ENCODE results near the gene KREMEN2. TPM values are rescaled to one million over a fixed set of nuclear protein-coding genes. Genes with fewer than 3 reads are reported as not detected.

The KREMEN2 gene
- total RNA-seq, 1 donor from 2014 or later, result 0.31 TPM

DNA sequence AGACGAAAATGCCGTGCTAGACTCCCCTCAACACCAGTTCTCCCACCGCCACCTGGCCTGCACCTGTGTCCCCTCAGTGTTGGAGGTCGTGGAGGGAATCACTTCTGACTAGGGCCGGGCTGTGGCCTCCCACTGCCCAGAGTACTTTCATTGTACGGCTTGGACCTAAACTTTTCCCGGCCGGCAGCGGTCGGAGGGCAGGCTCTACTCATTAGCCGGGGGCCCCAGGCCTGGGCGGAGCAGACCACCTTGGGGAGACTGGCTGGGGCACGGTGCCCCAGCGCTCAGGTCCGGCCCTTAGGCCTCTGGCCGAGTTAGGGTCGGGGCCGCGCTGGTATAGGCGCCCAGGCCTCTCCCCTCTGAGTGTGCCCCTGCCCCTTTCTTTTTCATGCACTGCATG is 53.3 kb downstream of the KREMEN2 start:
- Mint-ChIP-seq H3K27ac (peak overlapping the region; percentile 98), H3K4me3 (ENCODE audit: low read depth) (peak overlapping the region; percentile 93), H3K4me1 (ENCODE audit: low read depth) (peaks cover 55% of the 10 kb centered on the region), H3K36me3 (ENCODE audit: insufficient read depth) (peaks cover 13% of the 10 kb centered on the region), H3K27me3 (no peaks in the 10 kb centered on the region), H3K9me3 (ENCODE audit: low read depth) (no peaks in the 10 kb centered on the region)
- TF ChIP-seq, protein P1, sequence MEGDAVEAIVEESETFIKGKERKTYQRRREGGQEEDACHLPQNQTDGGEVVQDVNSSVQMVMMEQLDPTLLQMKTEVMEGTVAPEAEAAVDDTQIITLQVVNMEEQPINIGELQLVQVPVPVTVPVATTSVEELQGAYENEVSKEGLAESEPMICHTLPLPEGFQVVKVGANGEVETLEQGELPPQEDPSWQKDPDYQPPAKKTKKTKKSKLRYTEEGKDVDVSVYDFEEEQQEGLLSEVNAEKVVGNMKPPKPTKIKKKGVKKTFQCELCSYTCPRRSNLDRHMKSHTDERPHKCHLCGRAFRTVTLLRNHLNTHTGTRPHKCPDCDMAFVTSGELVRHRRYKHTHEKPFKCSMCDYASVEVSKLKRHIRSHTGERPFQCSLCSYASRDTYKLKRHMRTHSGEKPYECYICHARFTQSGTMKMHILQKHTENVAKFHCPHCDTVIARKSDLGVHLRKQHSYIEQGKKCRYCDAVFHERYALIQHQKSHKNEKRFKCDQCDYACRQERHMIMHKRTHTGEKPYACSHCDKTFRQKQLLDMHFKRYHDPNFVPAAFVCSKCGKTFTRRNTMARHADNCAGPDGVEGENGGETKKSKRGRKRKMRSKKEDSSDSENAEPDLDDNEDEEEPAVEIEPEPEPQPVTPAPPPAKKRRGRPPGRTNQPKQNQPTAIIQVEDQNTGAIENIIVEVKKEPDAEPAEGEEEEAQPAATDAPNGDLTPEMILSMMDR (IDR thresholded peaks at IDR 0.05; ENCODE audit: unreplicated experiment), result no peak
- DNase-seq (ENCODE audit: low spot score, unreplicated experiment), result no peak

Other genes starting within 250 kb of the KREMEN2 start
- gene PRSS27, start 244.1 kb upstream of the KREMEN2 start, total RNA-seq, result 6.3 and 6.6 TPM in 2 replicates
- gene SRRM2, start 211.6 kb upstream of the KREMEN2 start, total RNA-seq, result 817 and 838 TPM in 2 replicates
- gene ELOB, start 187.0 kb upstream of the KREMEN2 start, total RNA-seq, result 201 and 207 TPM in 2 replicates
- 0.27 and 0.31 TPM in 2 replicates for gene PRSS33, start 176.7 kb upstream of the KREMEN2 start, total RNA-seq
- not detected in 2 replicates for gene PRSS41, start 165.8 kb upstream of the KREMEN2 start, total RNA-seq
- gene PRSS21, start 147.0 kb upstream of the KREMEN2 start, total RNA-seq, result not detected in 2 replicates
- gene ZG16B, start 134.0 kb upstream of the KREMEN2 start, total RNA-seq, result not detected in 2 replicates
- gene PRSS22, start 106.1 kb upstream of the KREMEN2 start, total RNA-seq, result 23.3 and 25.9 TPM in 2 replicates
- 26.3 and 26.9 TPM in 2 replicates for gene FLYWCH2, start 81.1 kb upstream of the KREMEN2 start, total RNA-seq
- gene FLYWCH1, start 52.3 kb upstream of the KREMEN2 start, total RNA-seq, result 19.5 and 20.7 TPM in 2 replicates
- 13.0 and 13.1 TPM in 2 replicates for gene PAQR4, start 5.1 kb downstream of the KREMEN2 start, total RNA-seq
- gene PKMYT1, start 16.2 kb downstream of the KREMEN2 start, total RNA-seq, result 33.7 and 36.5 TPM in 2 replicates
- gene CLDN9, start 48.6 kb downstream of the KREMEN2 start, total RNA-seq, result 2.2 and 2.9 TPM in 2 replicates
- gene CLDN6, start 53.9 kb downstream of the KREMEN2 start, total RNA-seq, result 563 and 578 TPM in 2 replicates
- 44.3 and 57.4 TPM in 2 replicates for gene TNFRSF12A, start 56.1 kb downstream of the KREMEN2 start, total RNA-seq
- gene HCFC1R1, start 59.7 kb downstream of the KREMEN2 start, total RNA-seq, result 22.4 and 25.3 TPM in 2 replicates
- 44.1 and 47.4 TPM in 2 replicates for gene THOC6, start 59.8 kb downstream of the KREMEN2 start, total RNA-seq
- gene BICDL2, start 72.7 kb downstream of the KREMEN2 start, total RNA-seq, result 10.4 and 11.7 TPM in 2 replicates
- 0.13 and 0.19 TPM in 2 replicates for gene MMP25, start 82.3 kb downstream of the KREMEN2 start, total RNA-seq
- gene IL32, start 101.4 kb downstream of the KREMEN2 start, total RNA-seq, result 2.9 and 4.6 TPM in 2 replicates
- gene ZSCAN10, start 135.0 kb downstream of the KREMEN2 start, total RNA-seq, result 0.33 and 0.34 TPM in 2 replicates
- gene ZNF205, start 148.3 kb downstream of the KREMEN2 start, total RNA-seq, result 23.3 and 23.9 TPM in 2 replicates
- gene ZNF213, start 170.8 kb downstream of the KREMEN2 start, total RNA-seq, result 13.1 and 13.4 TPM in 2 replicates
- gene OR1F1, start 223.9 kb downstream of the KREMEN2 start, total RNA-seq, result not detected in 2 replicates

All from progenitor cell of endocrine pancreas (in vitro differentiated cells).